Glutamatergic neuron (in vitro differentiated cells): ENCODE measurements around the gene PI4K2B. TPM values are rescaled to one million over a fixed set of nuclear protein-coding genes. Genes with fewer than 3 reads are reported as not detected.
"Not testable (repeated sequence)": the region's sequence is repeated elsewhere in the genome, so short reads cannot be mapped to it uniquely, and the experiment has no call there.

Experiments used
- DNase-seq: peaks from one replicate; pipeline ENCODE4 v3.0.0; 2022
- H3K27ac Mint-ChIP-seq: one replicate; pipeline ENCODE4 v1.8.0; 2020; ENCODE audit warnings: mild to moderate bottlenecking, mixed read lengths, inconsistent platforms; ENCODE audit not compliant: unreplicated experiment
- H3K27me3 Mint-ChIP-seq: one replicate; pipeline ENCODE4 v1.8.0; 2020; ENCODE audit warnings: mild to moderate bottlenecking, moderate library complexity, mixed read lengths, inconsistent platforms; ENCODE audit not compliant: unreplicated experiment
- H3K36me3 Mint-ChIP-seq: one replicate; pipeline ENCODE4 v1.8.0; 2020; ENCODE audit warnings: mild to moderate bottlenecking, mixed read lengths, inconsistent platforms; ENCODE audit not compliant: unreplicated experiment
- H3K4me1 Mint-ChIP-seq: one replicate; pipeline ENCODE4 v1.8.0; 2020; ENCODE audit warnings: mild to moderate bottlenecking, low read depth, mixed read lengths, inconsistent platforms; ENCODE audit not compliant: unreplicated experiment
- H3K4me3 Mint-ChIP-seq: one replicate; pipeline ENCODE4 v1.8.0; 2020; ENCODE audit warnings: mild to moderate bottlenecking, mixed read lengths, inconsistent platforms; ENCODE audit not compliant: unreplicated experiment
- H3K9me3 Mint-ChIP-seq: one replicate; pipeline ENCODE4 v1.8.0; 2020; ENCODE audit warnings: mild to moderate bottlenecking, moderate library complexity, mixed read lengths, inconsistent platforms; ENCODE audit not compliant: unreplicated experiment
- CTCF ChIP-seq: fragments of 200-600 bp; sonication (generic); IDR thresholded peaks from one replicate; pipeline ENCODE4 v1.5.0; 2021; ENCODE audit not compliant: partially characterized antibody, unreplicated experiment
- total RNA-seq: library from RNA; stranded (reverse); fragmentation: NEBNext Ultra II Directional; extraction: Animal tissue kit (Norgen Biotek cat#: 25700); gene quantifications from one replicate; pipeline ENCODE4 v1.2.1, GENCODE V29; 2021; ENCODE audit not compliant: unreplicated experiment

The PI4K2B gene
- total RNA-seq, 1 donor from 2014 or later, result 2.9 TPM

GRCh38 chr4:25234390-25235370, 847 bp downstream of the PI4K2B start:
- peak; percentile 71 for TF ChIP-seq CTCF
- peak overlapping the region; percentile 88 for H3K4me3 Mint-ChIP-seq
- H3K9me3 Mint-ChIP-seq, result peaks cover 14% of the 10 kb centered on the region
- no peak overlapping the region for H3K27ac Mint-ChIP-seq
- peaks cover 5% of the 10 kb centered on the region for H3K27me3 Mint-ChIP-seq
- H3K4me1 Mint-ChIP-seq, result no peaks in the 10 kb centered on the region
- DNase-seq, result peak; percentile 53
- peaks cover 28% of the 10 kb centered on the region for H3K36me3 Mint-ChIP-seq

GRCh38 chr4:25235401-25235800, 1.6 kb downstream of the PI4K2B start:
- no peak for DNase-seq
- Mint-ChIP-seq H3K4me3 (peak overlapping the region; percentile 88), H3K36me3 (peaks cover 28% of the 10 kb centered on the region), H3K4me1 (no peaks in the 10 kb centered on the region), H3K9me3 (peaks cover 16% of the 10 kb centered on the region), H3K27ac (no peak overlapping the region), H3K27me3 (peaks cover 5% of the 10 kb centered on the region)
- no peak for TF ChIP-seq CTCF

GRCh38 chr4:25236030-25236429, 2.2 kb downstream of the PI4K2B start:
- not testable (repeated sequence) for H3K27ac Mint-ChIP-seq, H3K27me3 Mint-ChIP-seq, DNase-seq, H3K4me3 Mint-ChIP-seq, H3K4me1 Mint-ChIP-seq
- Mint-ChIP-seq H3K36me3 (peaks cover 21% of the 10 kb centered on the region), H3K9me3 (peaks cover 20% of the 10 kb centered on the region)

GRCh38 chr4:25236971-25237370, 3.1 kb downstream of the PI4K2B start:
- Mint-ChIP-seq H3K27ac (no peak overlapping the region), H3K9me3 (peaks cover 21% of the 10 kb centered on the region), H3K4me3 (no peak overlapping the region), H3K36me3 (peaks cover 13% of the 10 kb centered on the region), H3K4me1 (no peaks in the 10 kb centered on the region), H3K27me3 (peaks cover 5% of the 10 kb centered on the region)
- TF ChIP-seq CTCF, result no peak
- no peak for DNase-seq

DNA sequence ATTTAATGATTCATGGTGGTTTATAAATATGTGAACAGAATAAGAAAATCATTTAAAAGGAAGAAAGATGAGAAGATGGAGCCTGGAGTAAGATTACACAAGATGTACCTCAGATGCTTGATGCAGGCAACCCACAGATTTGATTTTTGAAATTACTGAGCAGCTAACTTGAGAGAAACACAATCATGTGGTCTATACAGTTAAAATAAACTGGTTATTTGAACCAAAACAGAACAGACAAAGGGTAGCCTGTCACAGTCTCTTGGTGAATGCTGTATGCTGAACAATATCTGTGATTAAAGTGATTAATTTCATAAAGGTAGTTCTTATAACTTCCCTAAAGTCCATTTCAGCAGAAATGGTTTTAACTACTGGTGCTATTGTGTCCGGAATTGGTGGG, 4.2 kb downstream of the PI4K2B start:
- H3K27ac Mint-ChIP-seq, result no peak overlapping the region
- H3K4me3 Mint-ChIP-seq, result no peak overlapping the region
- peaks cover 17% of the 10 kb centered on the region for H3K9me3 Mint-ChIP-seq
- H3K36me3 Mint-ChIP-seq, result peaks cover 6% of the 10 kb centered on the region
- H3K27me3 Mint-ChIP-seq, result peaks cover 5% of the 10 kb centered on the region
- no peaks in the 10 kb centered on the region for H3K4me1 Mint-ChIP-seq
- DNase-seq, result no peak
- no peak for TF ChIP-seq CTCF

DNA sequence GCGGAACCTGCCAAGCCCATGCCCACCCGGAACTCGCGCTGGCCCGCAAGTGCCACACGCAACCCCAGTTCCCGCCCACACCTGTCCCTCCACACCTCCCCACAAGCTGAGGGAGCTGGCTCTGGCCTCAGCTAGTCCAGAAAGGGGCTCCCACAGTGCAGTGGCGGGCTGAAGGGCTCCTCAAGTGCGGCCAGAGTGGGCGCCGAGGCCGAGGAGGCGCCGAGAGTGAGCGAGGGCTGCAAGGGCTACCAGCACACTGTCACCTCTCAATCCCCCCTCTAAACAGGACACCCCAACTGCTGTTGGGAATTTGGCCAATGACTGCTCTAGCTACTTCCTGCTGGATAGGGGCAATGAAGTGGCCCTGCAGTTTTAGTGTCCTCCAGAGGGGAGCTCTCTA, 5.7 kb downstream of the PI4K2B start:
- Mint-ChIP-seq H3K9me3 (peaks cover 12% of the 10 kb centered on the region), H3K36me3 (peaks cover 12% of the 10 kb centered on the region)
- not testable (repeated sequence) for H3K27me3 Mint-ChIP-seq, H3K4me1 Mint-ChIP-seq, H3K27ac Mint-ChIP-seq, DNase-seq, H3K4me3 Mint-ChIP-seq

DNA sequence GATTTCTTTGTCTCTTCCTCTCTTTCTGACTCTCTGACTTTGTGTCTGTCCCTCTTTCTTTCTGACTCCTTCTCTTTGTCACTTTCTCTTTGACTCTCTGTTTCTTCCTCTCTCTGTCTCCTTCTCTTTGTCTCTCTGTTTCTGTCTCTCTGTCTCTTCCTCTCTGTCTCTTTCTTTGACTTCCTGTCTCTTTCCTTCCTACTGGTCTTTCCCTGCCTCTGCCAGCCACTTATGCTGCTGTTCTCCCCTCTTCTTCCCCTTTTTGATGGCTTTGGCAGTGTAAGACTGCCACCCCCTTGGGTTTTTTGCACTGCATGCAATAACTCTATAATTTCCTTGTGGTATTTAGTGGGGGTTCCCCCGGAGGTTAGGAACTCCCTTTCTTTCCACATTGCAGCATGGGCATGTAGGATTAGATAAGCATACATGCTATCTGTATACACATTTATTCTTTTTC, 6.9 kb downstream of the PI4K2B start:
- H3K27me3 Mint-ChIP-seq, H3K4me3 Mint-ChIP-seq, H3K9me3 Mint-ChIP-seq, DNase-seq, H3K4me1 Mint-ChIP-seq, H3K27ac Mint-ChIP-seq: not testable (repeated sequence)
- H3K36me3 Mint-ChIP-seq, result peaks cover 22% of the 10 kb centered on the region

- H3K4me1 Mint-ChIP-seq, result not testable (repeated sequence)
- H3K36me3 Mint-ChIP-seq, result peaks cover 27% of the 10 kb centered on the region
These were observed 8.4 kb downstream of the PI4K2B start for GRCh38 chr4:25242195-25242594.

More at GRCh38 chr4:25242195-25242594, 8.4 kb downstream of the PI4K2B start:
- peaks cover 11% of the 10 kb centered on the region for H3K9me3 Mint-ChIP-seq
- not testable (repeated sequence) for H3K4me3 Mint-ChIP-seq, H3K27ac Mint-ChIP-seq, H3K27me3 Mint-ChIP-seq, DNase-seq
